Endothelial cell of umbilical vein (primary cell): ENCODE results near the gene PPIE. TPM values are rescaled to one million over a fixed set of nuclear protein-coding genes. Genes with fewer than 3 reads are reported as not detected.
"Not testable (repeated sequence)": the region's sequence is repeated elsewhere in the genome, so short reads cannot be mapped to it uniquely, and the experiment has no call there.

Source experiments
- BruUV-seq: library from RNA; stranded (reverse); fragments of 400-500 nt; replicated peaks from 2 replicates; lab custom pipeline; 2021; lab: Mats Ljungman, UMichigan
- CTCF ChIA-PET: fragments of 300-600, 350-600 bp; sonication (Branson Sonifier 250); formaldehyde crosslinking; loops from one replicate; lab custom pipeline; 2021; ENCODE audit warnings: antibody characterized with exemption, inconsistent platforms; lab: Charles Lee
- POLR2A ChIA-PET: fragments of 300-600, 350-600 bp; sonication (Branson Sonifier 250); formaldehyde crosslinking; loops from one replicate; lab custom pipeline; 2021; ENCODE audit warnings: antibody characterized with exemption, inconsistent platforms; lab: Charles Lee
- DNase-seq: peaks from one replicate; pipeline ENCODE4 v3.0.0-alpha.2; 2011; ENCODE audit warnings: low read depth, low spot score
- FAIRE-seq: peaks from 2 replicates; lab custom pipeline; 2011; peaks lifted over from hg19 to GRCh38; lab: Jason Lieb, UNC
- H2AFZ ChIP-seq: 2 replicates; pipeline ENCODE4 v1.6.0; 2012; ENCODE audit warnings: low read depth, low read length, control low read depth, inconsistent platforms
- H3K27ac ChIP-seq: 2 replicates; pipeline ENCODE4 v1.5.1; 2011; ENCODE audit warnings: low read depth, mild to moderate bottlenecking, control low read depth, low read length, moderate library complexity; ENCODE audit not compliant: insufficient read depth
- H3K27me3 ChIP-seq, 2 experiments: 2 replicates each; pipeline versions ENCODE4 v1.6.0 to v1.6.1; 2011; ENCODE audit warnings: low read length in 2 of 2, mixed read lengths in 1 of 2; ENCODE audit not compliant: control insufficient read depth in 2 of 2, insufficient read depth in 2 of 2
- H3K36me3 ChIP-seq, 2 experiments: 2 replicates in 1 of 2; 3 replicates in 1 of 2; pipeline ENCODE4 v1.5.1; 2011; ENCODE audit warnings: low read length in 2 of 2, mild to moderate bottlenecking in 1 of 2, moderate library complexity in 1 of 2; ENCODE audit not compliant: control insufficient read depth in 2 of 2, insufficient read depth in 2 of 2; ENCODE audit errors: extremely low read depth in 1 of 2
- H3K4me1 ChIP-seq: 3 replicates; pipeline ENCODE4 v1.5.1; 2011; ENCODE audit warnings: mild to moderate bottlenecking, low read length; ENCODE audit not compliant: control insufficient read depth, insufficient read depth; ENCODE audit errors: extremely low read depth
- H3K4me2 ChIP-seq: 2 replicates; pipeline ENCODE4 v1.6.1; 2011; ENCODE audit warnings: low read length, control low read depth, mixed read lengths; ENCODE audit not compliant: insufficient read depth
- H3K4me3 ChIP-seq, 3 experiments: fragments of 200-600 bp in 1 of 3; sonication (generic), shearing (Covaris generic) in 1 of 3; replicated peaks in 1 of 3; 2 replicates each; pipeline ENCODE4 v1.5.1; 2011 to 2016; ENCODE audit warnings: control low read depth in 3 of 3, low read length in 3 of 3, mild to moderate bottlenecking in 2 of 3, inconsistent platforms in 1 of 3, low read depth in 1 of 3, moderate library complexity in 1 of 3; ENCODE audit not compliant: insufficient read depth in 1 of 3
- H3K79me2 ChIP-seq: 2 replicates; pipeline ENCODE4 v1.6.0; 2012; ENCODE audit warnings: low read length, inconsistent platforms; ENCODE audit not compliant: control insufficient read depth, insufficient read depth
- H3K9ac ChIP-seq: replicated peaks from 2 replicates; pipeline ENCODE3; 2011; ENCODE audit warnings: low read length, control low read depth; ENCODE audit not compliant: insufficient read depth; ENCODE audit errors: extremely low read depth
- H3K9me1 ChIP-seq: replicated peaks from 3 replicates; pipeline ENCODE4 v1.6.0; 2011; ENCODE audit warnings: mild to moderate bottlenecking, low read length; ENCODE audit not compliant: control insufficient read depth, insufficient read depth; ENCODE audit errors: extremely low read depth
- H3K9me3 ChIP-seq: replicated peaks from 2 replicates; pipeline ENCODE4 v1.5.1; 2012; ENCODE audit warnings: low read length, inconsistent platforms; ENCODE audit not compliant: control insufficient read depth, insufficient read depth
- H4K20me1 ChIP-seq: replicated peaks from 2 replicates; pipeline ENCODE3; 2011; ENCODE audit warnings: mild to moderate bottlenecking, low read length; ENCODE audit not compliant: control insufficient read depth, insufficient read depth; ENCODE audit errors: extremely low read depth
- POLR2AphosphoS5 ChIP-seq: IDR thresholded peaks from 2 replicates; pipeline ENCODE4 v1.6.1; 2012; ENCODE audit warnings: low read depth, mild to moderate bottlenecking, control low read depth, low read length, moderate library complexity; ENCODE audit not compliant: insufficient read depth
- dilution Hi-C: fragments of 300-500 bp; cut with MboI; formaldehyde crosslinking; loops from one replicate; pipeline ENCODE4 v1.15.0; 2019; ENCODE audit warnings: low sequenced_read_pairs; ENCODE audit not compliant: extremely low pct_ligation_motif_present
- intact Hi-C: fragments of 100-400 bp; cut with micrococcal nuclease; formaldehyde crosslinking; loops from one replicate; pipeline ENCODE4 v1.10.0; 2022
- polyA plus RNA-seq, 4 experiments: library from polyadenylated mRNA; depleted of rRNA in 3 of 4; stranded (reverse) in 3 of 4; unstranded in 1 of 4; fragments of >200 nt; gene quantifications; 2 replicates each; pipeline versions ENCODE4 v1.2.1 to v1.2.3, GENCODE V29; 2011 to 2012; ENCODE audit warnings: missing spikeins in 1 of 4
- total RNA-seq: library from RNA; stranded (reverse); gene quantifications from 2 replicates; pipeline ENCODE4 v1.2.3, GENCODE V29; 2021

PPIE gene
- total and polyA plus RNA-seq, 2 donors (not counting 3 experiments of a cell fraction or from before 2014, with no cell fraction given): 44.4 to 74.9 TPM

- dilution Hi-C loops: no loop called here
- DNase-seq (no peak), FAIRE-seq (no peak)
- Histone ChIP-seq H2AFZ (no peak overlapping the region), H3K9me3 (no peaks in the 10 kb centered on the region), H3K27ac (no peak overlapping the region), H3K4me3 (no peak overlapping the region), H3K4me2 (no peak overlapping the region), H4K20me1 (no peaks in the 10 kb centered on the region), H3K9me1 (no peaks in the 10 kb centered on the region), H3K27me3 (peaks cover 0 to 3% of the 10 kb centered on the region in 2 experiments), H3K79me2 (no peaks in the 10 kb centered on the region), H3K4me1 (no peaks in the 10 kb centered on the region), H3K9ac (no peak overlapping the region), H3K36me3 (no peaks in the 10 kb centered on the region)
- intact Hi-C loops: no loop called here
- TF ChIP-seq POLR2AphosphoS5: no peak
- no TSS peak for BruUV-seq
- ChIA-PET CTCF (no interaction called here), POLR2A (no interaction called here)
These were observed 38.6 kb downstream of the PPIE start for GRCh38 chr1:39777306-39777705.

GRCh38 chr1:39777896-39778295 lies 39.2 kb downstream of the PPIE start:
- H2AFZ ChIP-seq, H3K4me3 ChIP-seq, BruUV-seq, H3K4me2 ChIP-seq, H3K9me1 ChIP-seq, H4K20me1 ChIP-seq, H3K27me3 ChIP-seq, POLR2A ChIA-PET, FAIRE-seq, intact Hi-C loops, H3K79me2 ChIP-seq, H3K9me3 ChIP-seq, dilution Hi-C loops, H3K36me3 ChIP-seq, H3K9ac ChIP-seq, H3K27ac ChIP-seq, DNase-seq, CTCF ChIA-PET, H3K4me1 ChIP-seq: not testable (repeated sequence)

- CTCF ChIA-PET, H3K79me2 ChIP-seq, FAIRE-seq, H3K27me3 ChIP-seq, intact Hi-C loops, H4K20me1 ChIP-seq, H2AFZ ChIP-seq, H3K9ac ChIP-seq, dilution Hi-C loops, H3K36me3 ChIP-seq, BruUV-seq, DNase-seq, H3K9me3 ChIP-seq, POLR2A ChIA-PET, H3K4me2 ChIP-seq, H3K27ac ChIP-seq, H3K9me1 ChIP-seq, H3K4me1 ChIP-seq, H3K4me3 ChIP-seq: not testable (repeated sequence)
These were observed 39.9 kb downstream of the PPIE start for GRCh38 chr1:39778463-39779099.
